GM21786 (cell line): Measurements from ENCODE around the gene ERICH6.

Experiments
- ATAC-seq: cut with Tn5 transposase; IDR thresholded peaks from one replicate; pipeline ENCODE4 v1.9.1; 2021; ENCODE audit not compliant: unreplicated experiment

Gene ERICH6

DNA sequence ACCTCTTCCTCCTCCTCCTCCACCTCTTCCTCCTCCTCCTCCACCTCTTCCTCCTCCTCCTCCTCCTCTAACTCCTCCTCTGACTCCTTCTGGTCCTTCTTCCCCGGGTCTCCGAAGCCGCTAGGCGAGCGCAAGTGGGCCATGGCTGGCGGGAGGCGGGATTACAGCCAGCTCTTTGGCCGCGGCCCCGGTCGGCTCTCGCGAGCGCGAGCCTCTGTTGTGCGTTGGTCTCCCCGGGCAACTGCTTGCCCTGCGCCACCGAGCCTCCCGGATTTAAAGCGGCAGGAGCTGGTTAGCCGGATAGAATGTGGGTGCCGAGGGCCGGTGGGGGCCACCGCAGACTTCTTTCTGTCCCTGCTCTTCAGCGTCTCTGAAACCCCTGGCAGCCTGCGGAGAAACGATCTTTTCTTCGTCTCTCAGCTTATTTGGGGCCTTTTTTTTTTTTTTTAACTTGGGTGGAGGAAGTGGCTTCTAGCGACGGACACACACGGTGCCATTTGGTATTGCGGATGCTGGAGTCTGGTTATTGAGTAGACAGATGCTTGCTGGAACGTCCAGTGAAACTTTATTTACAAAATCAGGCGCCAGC, at the start of gene ERICH6:
Gene ERICH6, minus strand, starts transcription at position 165 of the 589 bp plus-strand sequence. Its CDS starts 22 bp downstream, at position 143.
- ATAC-seq: peak; percentile 99

DNA sequence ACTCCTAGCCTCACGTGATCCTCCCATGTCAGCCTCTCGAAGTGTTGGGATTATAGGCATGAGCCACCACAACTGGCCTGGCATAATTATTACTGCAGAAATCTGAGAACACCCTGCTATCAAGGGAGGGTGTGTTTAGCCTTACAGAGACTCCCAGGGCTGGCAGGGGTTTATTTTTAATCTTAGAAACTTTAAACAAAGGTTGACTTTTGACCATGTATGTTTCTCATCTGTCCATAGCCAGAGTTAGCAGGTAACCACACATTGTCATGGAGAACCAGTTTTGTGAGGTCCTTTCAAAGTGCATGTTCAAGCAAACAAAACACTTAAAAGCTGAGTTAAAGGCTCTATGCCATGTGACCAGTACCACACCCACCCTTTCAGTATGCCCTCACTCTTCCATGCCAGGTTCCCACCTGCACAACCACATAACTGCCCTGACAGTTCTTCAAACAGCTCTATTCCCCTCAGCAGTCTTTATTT, 48.1 kb upstream of the ERICH6 start:
- no peak for ATAC-seq

DNA sequence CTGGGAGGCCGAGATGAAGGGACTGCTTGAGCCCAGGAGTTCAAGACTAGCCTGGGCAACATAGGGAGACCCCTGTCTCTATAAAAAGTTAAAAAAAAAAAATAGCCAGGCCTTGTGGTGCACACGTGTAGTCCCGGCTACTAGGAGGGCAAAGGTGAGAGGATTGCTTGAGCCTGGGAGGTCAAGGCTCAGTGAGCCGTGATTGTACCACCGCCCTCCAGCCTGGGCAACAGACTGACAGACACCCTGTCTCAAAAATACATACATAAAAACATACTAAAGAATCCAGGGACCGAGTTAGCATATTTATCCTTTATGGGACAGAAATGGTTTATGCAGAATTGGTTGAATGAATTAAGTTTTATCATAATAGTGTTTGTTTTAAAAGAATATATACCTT, 45.5 kb upstream of the ERICH6 start:
- no peak for ATAC-seq

DNA sequence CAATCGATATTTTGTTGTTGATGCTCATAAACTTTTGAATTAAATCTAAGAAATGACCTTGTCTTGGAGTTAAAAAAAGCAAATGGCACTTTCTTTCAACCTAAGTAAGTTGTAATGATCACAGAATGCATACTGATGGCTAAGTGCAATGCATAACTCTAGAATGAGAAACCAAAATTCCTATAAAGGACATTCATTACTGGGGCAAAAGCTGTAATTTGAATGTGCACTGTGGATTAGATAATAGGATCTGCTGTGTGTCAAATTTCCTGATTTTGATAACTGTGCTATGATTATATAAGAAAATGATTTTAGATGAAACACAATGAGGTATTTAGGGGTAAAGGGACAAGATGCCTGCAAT, 44.9 kb upstream of the ERICH6 start:
- ATAC-seq: no peak

DNA sequence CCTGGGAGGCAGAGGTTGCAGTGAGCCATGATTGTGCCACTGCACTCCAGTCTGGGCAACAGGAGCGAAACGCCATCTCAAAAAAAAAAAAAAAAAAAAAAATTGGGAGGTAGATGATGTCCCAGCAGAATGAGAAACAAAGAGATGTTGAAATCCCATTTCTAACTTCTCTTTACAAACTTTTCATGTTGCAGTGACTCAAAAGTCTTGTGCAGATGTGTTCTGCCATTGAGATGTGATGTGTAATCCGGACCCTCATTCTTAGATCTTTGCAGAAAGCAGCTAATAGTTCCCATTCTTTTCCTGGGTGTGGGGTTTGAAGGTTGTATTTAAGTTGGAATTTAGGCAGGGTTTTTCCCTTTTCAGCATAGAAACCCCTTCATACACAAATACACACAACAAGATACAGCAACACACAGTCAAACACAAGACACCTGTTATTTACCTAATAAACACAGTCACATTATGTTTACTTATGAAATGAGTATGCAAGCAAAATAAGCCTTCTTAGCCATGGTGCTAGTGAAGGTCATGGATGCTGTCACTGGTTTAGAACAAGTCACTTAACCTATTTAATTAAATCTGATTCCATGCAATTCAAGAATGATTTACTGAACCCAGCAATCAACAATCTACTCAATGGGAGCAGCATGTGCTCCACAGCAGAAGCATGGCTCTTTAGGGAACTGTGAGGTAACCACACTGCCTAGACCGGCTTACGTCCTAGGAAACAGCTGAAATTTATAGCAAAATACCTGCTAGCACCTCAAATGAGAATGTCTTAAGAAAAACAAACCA, 44.4 kb upstream of the ERICH6 start:
- no peak for ATAC-seq

DNA sequence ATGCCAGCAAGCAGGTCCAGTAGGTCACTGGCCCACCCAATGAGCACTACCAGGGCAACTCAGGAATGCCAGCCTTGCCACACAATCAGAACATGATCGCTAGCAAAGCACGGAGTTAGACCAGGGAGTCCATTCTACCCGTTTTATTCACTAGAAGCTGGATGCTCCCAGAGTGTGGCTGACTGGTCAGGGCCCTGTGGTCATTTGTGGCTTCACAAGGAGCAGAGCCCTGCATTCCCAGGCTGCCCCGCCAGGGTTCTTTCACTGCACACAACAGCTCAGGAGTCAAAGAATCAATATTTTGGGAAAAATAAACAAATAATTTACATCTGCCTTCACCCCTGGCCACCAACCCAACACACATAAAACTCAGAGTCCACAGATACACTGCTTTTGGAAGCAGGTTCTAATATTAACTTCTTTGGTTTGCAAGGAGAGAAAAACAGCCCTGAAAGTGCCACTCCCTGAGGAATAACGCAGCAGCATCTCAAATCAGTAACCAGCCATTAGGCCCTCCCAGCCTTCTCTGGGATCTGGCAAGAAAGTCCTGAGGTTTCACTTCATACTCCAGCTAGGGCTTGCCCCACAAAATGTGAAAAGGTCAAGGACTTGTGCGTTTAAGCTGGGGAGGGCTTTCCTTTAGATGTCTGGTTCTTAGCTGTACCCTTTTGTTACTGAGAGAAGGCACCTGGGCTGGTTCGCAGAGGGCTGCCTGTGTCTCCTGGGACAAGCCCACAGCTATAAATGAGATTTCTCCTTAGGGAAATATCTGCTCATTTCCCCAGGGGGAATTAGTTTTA, 43.3 kb upstream of the ERICH6 start:
- no peak for ATAC-seq

DNA sequence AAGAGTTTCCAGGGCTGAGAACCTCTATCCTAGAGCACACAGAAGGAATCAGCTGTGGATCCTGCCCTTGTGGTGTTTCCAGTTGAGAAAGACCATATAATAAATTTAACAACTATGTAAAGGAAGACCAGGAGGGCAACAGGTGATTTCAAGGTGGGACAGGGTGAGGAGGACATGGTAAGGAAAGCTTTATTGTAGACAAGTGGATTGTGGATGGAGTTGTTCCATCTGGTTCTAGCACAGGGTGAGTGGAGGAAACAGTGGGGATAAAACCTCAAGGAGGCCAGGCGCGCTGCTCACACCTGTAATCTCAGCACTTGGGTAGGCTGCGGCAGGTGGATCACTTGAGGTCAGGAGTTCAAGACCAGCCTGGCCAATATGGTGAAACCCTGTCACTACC, 42.1 kb upstream of the ERICH6 start:
- ATAC-seq: no peak

DNA sequence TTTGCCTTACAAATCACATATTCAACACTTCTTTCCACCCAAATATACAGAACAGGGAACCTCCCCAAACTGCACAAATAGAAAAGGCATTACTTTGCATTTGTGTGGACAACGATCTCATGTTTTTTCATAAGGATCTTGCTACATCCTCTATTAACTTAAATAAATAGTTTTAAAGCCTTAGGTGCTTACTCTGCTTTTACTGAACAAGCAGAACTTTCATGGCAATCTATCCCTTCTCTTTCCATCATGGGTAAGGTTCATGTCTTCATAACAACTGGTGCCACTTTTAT, 41.1 kb upstream of the ERICH6 start:
- ATAC-seq: no peak

DNA sequence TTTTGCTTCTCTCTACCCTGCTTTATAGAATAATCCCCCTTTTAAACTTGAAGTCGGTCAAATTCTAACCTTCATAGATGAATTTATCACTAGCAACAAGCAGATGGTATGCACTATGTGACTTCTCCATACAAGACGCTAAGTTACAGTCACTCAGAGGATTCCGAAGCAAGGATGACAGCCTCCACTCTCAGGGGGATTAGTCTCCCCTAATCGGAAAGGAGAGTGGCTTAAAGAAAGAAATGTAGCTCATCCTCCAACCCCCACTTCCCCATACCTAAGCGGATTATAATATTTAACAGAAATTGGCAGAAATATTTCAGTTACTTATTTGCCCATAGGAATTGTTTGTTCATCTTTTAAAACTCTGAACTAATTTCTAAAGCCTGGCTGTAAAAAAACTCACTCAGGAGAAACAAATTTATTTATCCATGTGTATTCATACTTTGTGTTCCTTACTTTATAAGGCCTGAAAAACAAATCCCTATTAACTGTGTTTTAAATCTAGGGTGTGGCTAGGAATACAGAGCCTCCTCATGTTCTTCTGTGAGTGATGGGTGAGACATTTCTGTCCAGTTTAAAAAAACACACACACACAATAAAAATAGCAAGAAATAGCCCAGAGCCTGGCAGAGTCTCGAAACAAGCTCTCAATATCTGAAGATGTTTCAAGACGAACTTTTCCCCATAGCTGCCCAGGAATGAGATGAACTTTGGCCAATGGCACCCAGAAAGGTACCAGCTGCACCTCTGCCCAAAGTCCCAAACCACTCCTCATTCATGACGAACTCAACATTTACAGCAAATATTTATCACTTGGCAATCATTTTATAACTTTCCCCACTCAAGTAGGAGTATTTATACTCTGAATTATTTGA, 40.6 kb upstream of the ERICH6 start:
- no peak for ATAC-seq

DNA sequence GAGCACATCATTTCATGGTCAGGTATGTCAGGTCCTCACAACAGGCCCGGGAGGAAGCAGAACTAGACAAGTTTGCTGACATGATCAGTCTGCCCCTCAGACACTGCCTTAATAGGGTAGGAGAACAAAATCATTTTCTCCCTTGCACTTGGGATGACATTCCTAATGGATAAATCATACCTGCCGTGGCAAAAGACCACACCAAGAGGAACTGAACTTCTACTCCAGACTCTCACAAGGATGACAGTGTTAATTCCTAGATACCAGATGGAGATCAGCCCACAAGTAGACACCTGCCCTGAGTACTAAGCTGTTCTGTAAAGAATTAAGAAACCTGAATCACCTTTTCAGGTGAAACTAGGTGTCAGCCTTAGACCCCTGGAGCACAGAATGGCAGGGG, 39.8 kb upstream of the ERICH6 start:
- no peak for ATAC-seq

DNA sequence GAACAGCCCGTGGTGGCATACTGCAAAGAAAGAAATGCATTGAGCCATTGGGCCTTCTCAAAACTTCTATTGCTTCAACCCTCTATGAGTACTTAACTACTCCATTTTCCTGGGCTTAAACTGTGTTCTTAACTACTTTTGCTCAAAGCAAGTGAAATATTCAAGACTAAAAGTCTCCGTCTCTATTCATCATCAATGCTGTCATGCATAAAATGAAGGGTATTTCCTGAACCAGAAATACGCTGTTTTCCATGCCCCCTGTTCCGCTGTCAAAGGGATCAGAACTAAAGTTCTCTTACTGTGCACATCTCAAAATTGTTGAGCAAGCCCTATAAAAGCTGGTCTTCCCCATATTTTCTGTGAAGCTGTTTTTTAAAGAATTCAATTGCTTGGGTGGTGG, 39.0 kb upstream of the ERICH6 start:
- no peak for ATAC-seq

DNA sequence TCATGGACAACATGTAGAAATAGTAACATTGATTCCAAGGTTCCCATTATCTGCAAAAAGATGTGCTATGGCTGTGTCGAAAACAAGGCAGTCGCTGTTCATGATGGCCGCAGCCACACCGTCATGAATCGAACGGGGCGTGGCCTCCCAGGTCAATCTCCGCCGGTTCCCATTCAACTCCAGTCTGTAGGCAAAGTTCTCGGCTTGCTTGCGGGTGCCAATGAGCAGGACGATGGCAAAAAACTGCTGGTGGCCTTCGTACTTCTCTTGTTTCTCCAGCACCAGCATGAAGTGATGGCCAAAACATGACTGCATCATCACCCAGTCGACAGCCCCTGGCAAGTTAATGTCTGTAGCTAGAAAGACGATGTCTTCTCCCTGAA, 38.4 kb upstream of the ERICH6 start:
- ATAC-seq: no peak

DNA sequence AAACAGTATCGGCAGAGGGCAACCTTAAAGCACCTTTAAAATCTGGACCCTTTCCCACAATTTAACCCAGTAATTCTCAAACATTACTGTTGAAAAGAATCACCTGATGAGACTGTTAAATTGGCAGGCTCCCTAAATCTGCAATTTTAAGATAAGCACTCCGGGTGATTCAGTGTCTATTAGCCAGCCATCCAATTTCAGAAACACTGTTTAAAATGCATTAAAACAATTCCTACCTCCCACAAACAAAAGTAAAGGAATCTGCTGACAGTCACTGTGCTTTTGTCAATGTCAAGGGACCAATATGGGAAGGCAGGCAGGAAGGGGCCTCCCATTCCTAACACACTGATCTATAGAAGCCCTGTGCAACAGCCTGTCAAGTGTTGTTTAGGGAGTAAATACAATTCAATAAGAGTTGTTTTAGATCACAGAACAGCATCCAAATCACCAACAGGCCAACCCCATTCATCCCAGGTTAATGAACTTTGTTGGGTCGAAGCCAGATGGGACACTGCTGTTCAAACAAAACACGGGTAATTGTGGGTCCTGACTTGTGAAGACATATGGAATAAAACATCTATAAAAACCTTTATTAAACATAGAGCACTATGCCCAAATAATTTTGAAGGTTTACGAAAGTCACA, 37.9 kb upstream of the ERICH6 start:
- no peak for ATAC-seq

DNA sequence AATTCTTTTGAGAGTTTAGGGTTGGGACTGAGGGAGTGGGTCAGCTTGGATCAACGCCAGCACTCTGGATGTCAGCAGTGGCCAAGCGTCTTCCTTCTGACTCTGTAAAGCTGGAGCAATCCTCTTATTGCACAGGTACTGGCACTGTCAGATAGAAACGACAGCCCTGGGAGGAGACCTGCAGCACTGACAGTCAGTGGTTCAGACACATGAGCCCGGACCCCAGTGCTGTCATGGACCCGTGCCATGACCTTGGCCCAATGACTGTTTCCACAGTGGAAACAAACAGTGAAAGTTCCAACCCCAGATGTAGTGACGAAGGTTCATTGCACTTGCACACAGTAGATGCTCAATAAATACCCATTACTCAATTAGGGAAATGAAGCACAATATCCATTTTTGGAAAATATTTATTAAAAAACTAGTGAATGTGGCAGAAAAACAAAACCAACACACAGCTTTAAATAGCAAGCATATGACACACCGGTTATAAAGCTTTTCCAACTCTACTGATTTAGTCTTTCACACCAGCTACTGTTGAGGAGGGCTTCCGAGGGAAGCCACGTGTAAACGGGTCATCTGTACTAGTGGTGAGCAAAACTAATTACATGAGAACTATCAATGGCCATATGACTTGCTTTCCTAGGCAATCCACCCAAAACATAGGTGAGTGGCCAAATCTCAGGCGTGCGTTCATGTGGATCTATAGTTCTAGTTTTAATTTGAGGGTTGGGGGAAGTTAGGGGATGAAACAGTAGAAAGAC, 37.2 kb upstream of the ERICH6 start:
- no peak for ATAC-seq

DNA sequence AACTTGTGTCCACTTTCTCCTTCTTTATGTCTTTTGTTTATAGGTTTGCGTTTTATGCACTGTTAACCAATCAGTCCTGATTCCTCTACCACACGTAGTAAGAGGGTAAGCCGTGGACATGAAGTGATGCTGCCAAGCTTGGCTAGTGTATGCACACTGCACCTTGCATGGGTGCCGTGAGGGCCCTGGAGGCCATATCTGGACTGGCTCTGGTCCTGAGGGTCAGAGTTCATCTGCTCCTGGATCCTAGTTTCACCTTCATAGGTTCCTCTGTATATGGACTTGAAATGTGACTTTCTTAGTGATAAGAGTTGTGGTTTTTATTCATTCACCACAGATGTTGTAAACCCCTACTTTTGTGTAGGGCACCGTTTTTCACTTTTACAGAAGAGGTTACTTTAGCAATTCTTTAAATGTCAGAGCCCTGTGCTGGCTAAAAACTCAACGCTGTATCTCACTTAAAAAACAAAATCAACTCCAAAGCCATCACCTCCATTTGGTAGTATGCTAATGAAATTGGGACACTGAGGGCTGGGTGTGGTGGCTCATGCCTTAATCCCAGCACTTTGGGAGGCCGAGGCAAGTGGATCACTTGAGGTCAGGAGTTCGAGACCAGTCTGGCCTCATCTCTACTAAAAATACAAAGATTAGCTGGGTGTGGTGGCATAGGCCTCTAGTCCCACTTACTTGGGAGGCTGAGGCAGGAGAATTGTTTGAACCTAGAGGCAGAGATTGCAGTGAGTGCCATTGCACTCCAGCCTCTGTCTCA, 36.3 kb upstream of the ERICH6 start:
- peak; percentile 22 for ATAC-seq

DNA sequence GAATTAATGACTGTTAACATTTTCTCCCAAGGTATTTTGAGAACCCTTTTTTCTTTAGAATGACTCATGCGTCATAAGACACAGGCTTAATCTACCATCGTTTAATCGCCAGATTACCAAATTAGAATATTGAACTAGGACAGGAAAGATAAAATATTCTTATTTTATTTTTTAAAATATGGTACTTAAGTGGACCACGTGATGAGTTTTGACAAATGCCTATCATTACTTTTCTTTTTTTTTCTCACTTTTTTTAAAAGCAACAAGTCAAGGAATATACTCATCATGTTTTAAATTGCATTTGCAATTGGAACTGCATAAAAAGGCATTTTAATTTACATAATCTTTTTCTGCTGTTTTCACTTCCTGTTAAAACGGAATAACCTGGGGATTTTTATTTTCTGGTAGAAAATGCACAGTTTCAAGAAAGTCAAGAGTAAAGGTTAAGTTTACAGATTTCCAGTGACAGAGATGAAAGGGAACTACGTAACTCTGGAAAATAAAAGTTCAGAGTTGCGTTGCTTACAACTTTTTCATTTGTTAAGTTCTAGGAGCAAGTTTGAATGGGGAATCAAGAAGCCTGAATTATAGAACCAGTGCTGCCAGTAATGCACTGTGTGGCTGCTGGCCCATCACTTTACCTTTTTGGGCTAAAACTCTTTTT, 35.6 kb upstream of the ERICH6 start:
- ATAC-seq: peak; percentile 34

DNA sequence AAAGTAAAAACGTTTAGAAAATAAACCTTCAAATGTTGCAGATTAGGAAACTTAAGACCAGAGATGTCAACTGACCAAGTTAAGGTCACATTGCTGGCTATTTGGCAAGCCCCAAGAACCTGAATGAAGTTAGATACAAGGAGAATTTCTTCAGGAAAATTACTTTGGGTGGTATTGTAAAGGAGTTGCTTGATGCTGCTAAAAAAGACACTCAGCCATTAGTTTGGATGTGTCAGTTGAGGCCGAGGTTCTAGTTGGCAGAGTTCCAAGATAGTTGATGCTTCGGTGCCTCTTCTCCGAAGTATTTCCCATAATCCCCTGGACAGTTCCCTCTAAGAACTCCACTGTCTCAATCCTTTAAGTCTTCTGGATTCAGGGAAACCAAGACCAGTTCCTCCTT, 35.0 kb upstream of the ERICH6 start:
- no peak for ATAC-seq

DNA sequence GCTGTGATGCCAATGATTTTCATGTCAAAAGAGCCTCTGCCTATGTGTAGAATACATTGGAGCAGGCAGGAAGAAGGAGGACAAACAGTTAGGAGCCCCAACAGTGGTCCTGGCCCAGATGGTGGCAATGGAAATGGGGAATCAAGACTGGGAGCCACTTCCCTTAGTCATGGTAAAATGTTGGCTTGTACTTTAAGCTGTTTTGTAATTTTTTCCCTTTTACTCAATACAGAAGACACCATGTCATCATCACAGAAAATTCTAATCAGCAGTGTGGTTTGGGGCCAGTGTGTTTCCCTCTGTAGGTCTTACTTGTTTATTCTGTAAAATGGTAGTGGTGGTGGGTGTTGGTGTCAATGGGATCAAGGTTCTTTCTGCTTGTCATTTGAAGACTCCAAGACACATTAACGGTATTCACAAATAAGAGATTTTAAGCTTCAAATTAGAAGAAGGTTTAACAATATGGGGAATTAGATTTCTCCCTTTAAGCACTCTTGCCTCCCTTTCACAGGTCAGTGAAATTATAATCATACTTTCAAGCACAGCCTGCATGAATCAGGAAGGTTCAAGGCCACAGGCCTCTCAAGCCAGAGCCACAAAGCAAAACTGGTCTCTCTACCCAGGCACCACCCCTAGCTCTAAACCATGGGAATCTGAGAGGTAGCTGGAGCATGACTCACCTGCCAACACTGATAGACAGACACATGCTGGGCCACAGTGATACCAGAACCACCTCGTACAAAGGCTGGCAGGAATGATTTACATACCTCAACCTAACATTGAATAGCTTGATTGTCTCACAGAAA, 34.4 kb upstream of the ERICH6 start:
- ATAC-seq: peak; percentile 61
